ENCODE results near the gene EXTL1. TPM values are rescaled to one million over a fixed set of nuclear protein-coding genes. Genes with fewer than 3 reads are reported as not detected.
A peak's percentile ranks its signal among the peaks of the same experiment; 100 is the strongest.

Gene EXTL1
- total and polyA plus RNA-seq, 4 donors = 0.08 to 0.63 (median 0.31) TPM

DNA sequence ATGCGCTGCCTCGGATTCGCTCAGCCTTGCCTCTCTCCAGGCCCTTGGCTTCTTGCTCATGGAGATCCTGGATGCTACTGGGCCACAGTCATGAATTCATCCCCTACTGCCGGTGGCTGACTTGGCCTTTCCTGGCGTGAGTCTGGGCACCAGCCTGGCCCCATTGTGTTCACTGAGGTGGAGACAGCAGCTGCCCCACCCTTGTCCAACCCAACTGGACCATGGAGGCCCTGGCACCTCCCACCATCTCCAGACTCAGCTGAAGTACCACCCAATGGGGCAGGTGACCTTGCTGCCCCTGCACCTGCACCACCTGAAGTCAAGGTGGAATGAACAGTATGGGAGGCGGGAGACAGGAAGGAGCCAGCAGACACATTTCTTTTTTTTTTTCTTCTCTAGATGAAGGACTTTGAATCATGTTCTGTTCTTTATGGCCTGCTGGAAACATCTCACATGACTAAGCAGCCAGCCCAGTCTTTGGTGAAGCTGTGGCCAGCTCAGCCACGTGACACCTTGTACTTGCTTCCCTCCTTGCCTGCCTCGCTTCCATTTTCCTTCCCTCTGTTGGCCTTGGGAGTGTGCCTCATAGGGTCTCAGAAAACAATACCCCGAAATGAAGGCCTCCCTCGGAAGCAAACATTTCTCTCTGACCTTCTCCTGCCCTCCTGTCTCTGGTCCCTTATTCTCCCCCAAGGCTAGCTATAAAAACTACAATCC is 28.1 kb downstream of the EXTL1 start:
- peaks cover 0 to 8% (median 0%) of the 10 kb centered on the region in 5 donors for H3K4me1 ChIP-seq (ENCODE audit: control insufficient read depth in 5 of 5, insufficient read depth in 5 of 5, low read length in 5 of 5)
- TF ChIP-seq, protein P1, sequence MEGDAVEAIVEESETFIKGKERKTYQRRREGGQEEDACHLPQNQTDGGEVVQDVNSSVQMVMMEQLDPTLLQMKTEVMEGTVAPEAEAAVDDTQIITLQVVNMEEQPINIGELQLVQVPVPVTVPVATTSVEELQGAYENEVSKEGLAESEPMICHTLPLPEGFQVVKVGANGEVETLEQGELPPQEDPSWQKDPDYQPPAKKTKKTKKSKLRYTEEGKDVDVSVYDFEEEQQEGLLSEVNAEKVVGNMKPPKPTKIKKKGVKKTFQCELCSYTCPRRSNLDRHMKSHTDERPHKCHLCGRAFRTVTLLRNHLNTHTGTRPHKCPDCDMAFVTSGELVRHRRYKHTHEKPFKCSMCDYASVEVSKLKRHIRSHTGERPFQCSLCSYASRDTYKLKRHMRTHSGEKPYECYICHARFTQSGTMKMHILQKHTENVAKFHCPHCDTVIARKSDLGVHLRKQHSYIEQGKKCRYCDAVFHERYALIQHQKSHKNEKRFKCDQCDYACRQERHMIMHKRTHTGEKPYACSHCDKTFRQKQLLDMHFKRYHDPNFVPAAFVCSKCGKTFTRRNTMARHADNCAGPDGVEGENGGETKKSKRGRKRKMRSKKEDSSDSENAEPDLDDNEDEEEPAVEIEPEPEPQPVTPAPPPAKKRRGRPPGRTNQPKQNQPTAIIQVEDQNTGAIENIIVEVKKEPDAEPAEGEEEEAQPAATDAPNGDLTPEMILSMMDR (IDR thresholded peaks at IDR 0.05; ENCODE audit: control extremely low read depth, extremely low read depth) = no peak
- no peak for ATAC-seq (ENCODE audit: insufficient read depth, low FRiP score)
- DNase-seq = no peak
- WGBS, 2 donors = 65 to 76% methylated on average over 10 of the region's 10 CpGs
- no peak overlapping the region for H3K4me3 ChIP-seq
- H3K9me3 ChIP-seq (ENCODE audit: control insufficient read depth in 4 of 4, insufficient read depth in 3 of 4, low read length in 3 of 4) = peaks cover 0 to 3% (median 0%) of the 10 kb centered on the region in 4 donors
- H3K36me3 ChIP-seq (ENCODE audit: control insufficient read depth in 4 of 4, insufficient read depth in 4 of 4, low read length in 4 of 4) = peaks cover 0 to 4% (median 0%) of the 10 kb centered on the region in 4 donors
- no peak overlapping the region for H3K9ac ChIP-seq (ENCODE audit: insufficient read depth in 1 of 2, low read length in 2 of 2)
- peak overlapping the region in 1 of 2 donors; percentile 18 for H3K27ac ChIP-seq (ENCODE audit: low read depth in 1 of 2, low read length in 1 of 2)
- H3K27me3 ChIP-seq (ENCODE audit: control insufficient read depth in 3 of 3, insufficient read depth in 3 of 3, low read length in 2 of 3) = peaks cover 1 to 35% (median 28%) of the 10 kb centered on the region in 3 donors

DNA sequence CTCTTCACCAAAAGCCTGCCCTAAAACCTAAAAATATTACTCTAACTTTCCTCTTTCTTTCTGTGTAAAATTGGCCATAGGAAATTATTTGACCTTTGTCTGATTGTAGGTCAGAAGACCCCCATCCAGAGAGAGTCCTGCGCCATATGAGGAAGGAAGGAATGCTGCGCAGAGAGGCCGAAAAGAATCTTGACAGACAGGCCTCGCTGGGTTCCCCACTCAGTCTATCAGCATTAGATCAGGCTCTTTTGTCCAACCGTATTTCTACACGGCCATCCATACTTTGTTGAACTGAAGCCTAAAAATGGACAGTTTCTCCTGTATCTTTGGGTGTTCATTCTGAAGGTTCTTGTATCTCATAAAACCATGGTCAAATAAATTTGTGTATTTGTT is 28.7 kb downstream of the EXTL1 start:
- Histone ChIP-seq H3K4me3 (no peak overlapping the region), H3K27ac (ENCODE audit: low read depth in 1 of 2, low read length in 1 of 2) (peak overlapping the region in 1 of 2 donors; percentile 18), H3K36me3 (ENCODE audit: control insufficient read depth in 4 of 4, insufficient read depth in 4 of 4, low read length in 4 of 4) (peaks cover 0 to 4% (median 0%) of the 10 kb centered on the region in 4 donors), H3K4me1 (ENCODE audit: control insufficient read depth in 5 of 5, insufficient read depth in 5 of 5, low read length in 5 of 5) (peaks cover 0 to 8% (median 0%) of the 10 kb centered on the region in 5 donors), H3K9ac (ENCODE audit: insufficient read depth in 1 of 2, low read length in 2 of 2) (no peak overlapping the region), H3K9me3 (ENCODE audit: control insufficient read depth in 4 of 4, insufficient read depth in 3 of 4, low read length in 3 of 4) (peaks cover 0 to 1% (median 0%) of the 10 kb centered on the region in 4 donors), H3K27me3 (ENCODE audit: control insufficient read depth in 3 of 3, insufficient read depth in 3 of 3, low read length in 2 of 3) (peaks cover 0 to 29% (median 23%) of the 10 kb centered on the region in 3 donors)
- TF ChIP-seq, protein P1 (IDR thresholded peaks at IDR 0.05; ENCODE audit: control extremely low read depth, extremely low read depth) = no peak
- ATAC-seq (ENCODE audit: insufficient read depth, low FRiP score) = no peak
- WGBS, 2 donors = 89% methylated on average over 6 of the region's 6 CpGs
- DNase-seq = no peak

DNA sequence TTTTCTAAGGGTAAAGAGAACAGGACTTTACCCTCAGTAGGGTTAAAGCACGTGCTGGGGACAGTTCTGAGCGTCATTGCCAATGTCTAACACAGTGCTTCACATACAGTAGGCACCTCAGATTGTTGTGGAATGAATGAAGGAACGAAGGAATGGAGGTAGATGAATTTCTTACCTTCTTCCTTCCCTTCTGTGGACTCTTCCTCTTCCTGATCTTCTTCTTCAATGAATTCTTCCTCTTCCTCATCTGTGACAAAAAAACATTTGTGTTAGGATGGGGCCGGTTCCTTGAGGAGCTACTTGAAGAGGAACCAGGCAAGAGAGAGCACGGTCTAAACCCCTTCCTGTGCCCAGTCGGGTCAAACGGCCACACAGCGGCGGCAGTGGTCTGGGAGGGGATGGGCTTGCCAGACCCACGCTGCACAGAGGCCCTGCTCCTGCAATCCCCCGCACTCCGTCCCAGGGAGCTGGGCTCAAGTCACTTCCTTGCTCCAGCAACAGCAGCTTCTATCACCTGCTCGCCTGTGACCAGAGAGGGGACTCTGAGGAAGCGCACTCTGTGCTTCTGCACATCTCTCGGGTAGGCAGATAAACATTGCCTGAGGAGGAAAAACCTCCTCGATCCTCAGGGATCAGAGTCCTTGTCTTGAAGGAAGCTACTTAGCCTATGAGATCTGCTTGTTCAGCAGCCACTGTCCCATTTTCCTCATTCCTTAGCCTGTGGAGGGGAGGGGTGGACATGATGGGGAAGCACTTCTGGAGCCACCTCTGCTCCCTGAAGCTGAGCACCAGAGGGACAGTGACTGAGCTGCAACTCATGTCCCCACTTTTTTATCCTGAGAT is 32.4 kb downstream of the EXTL1 start:
- H3K36me3 ChIP-seq (ENCODE audit: control insufficient read depth in 4 of 4, insufficient read depth in 4 of 4, low read length in 4 of 4) = peaks cover 0 to 13% (median 0%) of the 10 kb centered on the region in 4 donors
- H3K9me3 ChIP-seq (ENCODE audit: control insufficient read depth in 4 of 4, insufficient read depth in 3 of 4, low read length in 3 of 4) = peaks cover 0 to 3% (median 0%) of the 10 kb centered on the region in 4 donors
- TF ChIP-seq, protein P1 (IDR thresholded peaks at IDR 0.05; ENCODE audit: control extremely low read depth, extremely low read depth) = no peak
- H3K4me3 ChIP-seq = no peak overlapping the region
- WGBS, 2 donors = 34% methylated on average over 16 of the region's 16 CpGs
- no peak for DNase-seq
- H3K27ac ChIP-seq (ENCODE audit: low read depth in 1 of 2, low read length in 1 of 2) = no peak overlapping the region
- peaks cover 0 to 5% (median 3%) of the 10 kb centered on the region in 3 donors for H3K27me3 ChIP-seq (ENCODE audit: control insufficient read depth in 3 of 3, insufficient read depth in 3 of 3, low read length in 2 of 3)
- no peaks in the 10 kb centered on the region for H3K4me1 ChIP-seq (ENCODE audit: control insufficient read depth in 5 of 5, insufficient read depth in 5 of 5, low read length in 5 of 5)
- H3K9ac ChIP-seq (ENCODE audit: insufficient read depth in 1 of 2, low read length in 2 of 2) = no peak overlapping the region
- ATAC-seq (ENCODE audit: insufficient read depth, low FRiP score) = no peak

Measured in lung (tissue), 12 donors.